Gastrocnemius medialis (tissue), 4 donors: Measurements from ENCODE around the gene UROC1. TPM values are rescaled to one million over a fixed set of nuclear protein-coding genes. Genes with fewer than 3 reads are reported as not detected.
A peak's percentile ranks its signal among the peaks of the same experiment; 100 is the strongest.

ENCODE experiments used
- ATAC-seq, 2 donors: fragments of 150-250 bp; one replicate each; pipeline ENCODE4 v1.9.1; 2016
- DNase-seq, 2 donors: peaks; one replicate each; pipeline ENCODE4 v3.0.0-alpha.2; 2019
- H3K27ac ChIP-seq, 4 donors: fragments of 200-600 bp; sonication (generic); 1 replicate in 1 of 4; 2 replicates in 3 of 4; pipeline ENCODE4 v1.5.1; 2016 to 2018; ENCODE audit warnings: mild to moderate bottlenecking in 2 of 4, moderate library complexity in 1 of 4
- H3K27me3 ChIP-seq, 3 donors: fragments of 200-600 bp; sonication (generic) in 2 of 3; 1 replicate in 1 of 3; 2 replicates in 2 of 3; pipeline versions ENCODE4 v1.5.1 to v1.6.0; 2016 to 2019; ENCODE audit warnings: mild to moderate bottlenecking in 1 of 3, moderate library complexity in 1 of 3
- H3K36me3 ChIP-seq, 2 donors: fragments of 200-600 bp; sonication (generic) in 1 of 2; one replicate each; pipeline ENCODE4 v1.5.1; 2017 to 2018
- H3K4me1 ChIP-seq, 2 donors: fragments of 200-600 bp; sonication (generic) in 1 of 2; one replicate each; pipeline ENCODE4 v1.5.1; 2016 to 2017; ENCODE audit warnings: mild to moderate bottlenecking in 2 of 2
- H3K4me3 ChIP-seq, 4 donors: fragments of 200-600 bp; sonication (generic) in 3 of 4; 1 replicate in 1 of 4; 2 replicates in 3 of 4; pipeline ENCODE4 v1.5.1; 2016 to 2019; ENCODE audit warnings: mild to moderate bottlenecking in 2 of 4
- H3K9me3 ChIP-seq, 3 donors: fragments of 200-600 bp; sonication (generic) in 2 of 3; 1 replicate in 1 of 3; 2 replicates in 2 of 3; pipeline ENCODE4 v1.5.1; 2016 to 2019
- CTCF ChIP-seq, 5 experiments: fragments of 450-650 bp in 3 of 5; fragments of 200-600 bp in 2 of 5; sonication (generic) in 2 of 5; IDR thresholded peaks in 4 of 5; conservative IDR thresholded peaks in 1 of 5; 1 replicate in 4 of 5; 2 replicates in 1 of 5; pipeline ENCODE4 v1.5.1; 2016 to 2019; ENCODE audit warnings: antibody characterized with exemption in 5 of 5, mild to moderate bottlenecking in 3 of 5, moderate library complexity in 3 of 5
- POLR2A ChIP-seq, 2 donors: fragments of 450-650 bp; IDR thresholded peaks; one replicate each; pipeline ENCODE4 v1.6.1; 2017; ENCODE audit warnings: antibody characterized with exemption in 2 of 2, mild to moderate bottlenecking in 2 of 2, moderate library complexity in 2 of 2
- in situ Hi-C, 4 donors: fragments of 200-750 bp; cut with MboI; loops; one replicate each; pipeline versions ENCODE4 v1.15.0 to v1.8.0; 2017; ENCODE audit warnings: low sequenced_read_pairs in 4 of 4
- intact Hi-C: fragments of 100-400 bp; cut with DNase I; formaldehyde crosslinking; loops from one replicate; pipeline ENCODE4 v1.15.1; 2023; ENCODE audit warnings: low total_unique reads
- total RNA-seq, 4 donors: library from RNA; depleted of rRNA; stranded (reverse); fragments of >200 nt; gene quantifications; one replicate each; pipeline versions ENCODE4 v1.1.0 to v1.2.3, GENCODE V29; 2016

The UROC1 gene
- total RNA-seq, 4 donors from 2014 or later = 0.07 to 0.36 TPM; not detected in 2

- DNase-seq = peak in 1 of 2 donors; percentile 32
- in situ Hi-C loops = no loop called here
- intact Hi-C loops = loop anchor here (2.0 to 10.0 kb wide), 3 partner anchors 132 to 1025 kb away; partner anchors contain the start of gene TXNRD3
- Histone ChIP-seq H3K27ac (no peak overlapping the region), H3K27me3 (peaks cover 0 to 8% (median 0%) of the 10 kb centered on the region in 3 donors), H3K9me3 (no peaks in the 10 kb centered on the region), H3K4me1 (peaks cover 0 to 7% of the 10 kb centered on the region in 2 donors), H3K4me3 (no peak overlapping the region), H3K36me3 (no peaks in the 10 kb centered on the region)
- ATAC-seq = peak in 1 of 2 donors; percentile 70
- peak; percentile 72 to 92 (median 85) for TF ChIP-seq CTCF (IDR thresholded peaks at IDR 0.05 in 4 of 5, conservative IDR thresholded peaks at IDR 0.05 in 1 of 5)
- TF ChIP-seq POLR2A (IDR thresholded peaks at IDR 0.05) = no peak
Measured at GRCh38 chr3:126522363-126522788, 4.8 kb upstream of the UROC1 start.

- Histone ChIP-seq H3K9me3 (no peaks in the 10 kb centered on the region), H3K27ac (no peak overlapping the region), H3K27me3 (peaks cover 0 to 8% (median 0%) of the 10 kb centered on the region in 3 donors), H3K4me1 (peaks cover 0 to 7% of the 10 kb centered on the region in 2 donors), H3K4me3 (no peak overlapping the region), H3K36me3 (no peaks in the 10 kb centered on the region)
- TF ChIP-seq CTCF (IDR thresholded peaks at IDR 0.05 in 4 of 5, conservative IDR thresholded peaks at IDR 0.05 in 1 of 5) (no peak), POLR2A (IDR thresholded peaks at IDR 0.05) (no peak)
- no peak for ATAC-seq
- intact Hi-C loops (loop anchor here (5.0 to 10.0 kb wide), 2 partner anchors 933 to 1026 kb away; no protein-coding TSS in a partner anchor), in situ Hi-C loops (no loop called here)
- no peak for DNase-seq
Measured at GRCh38 chr3:126521122-126521891, 3.7 kb upstream of the UROC1 start.

- no peak for TF ChIP-seq POLR2A (IDR thresholded peaks at IDR 0.05)
- TF ChIP-seq CTCF (IDR thresholded peaks at IDR 0.05 in 4 of 5, conservative IDR thresholded peaks at IDR 0.05 in 1 of 5) = no peak
- no peaks in the 10 kb centered on the region for H3K36me3 ChIP-seq
- peaks cover 0 to 7% (median 0%) of the 10 kb centered on the region in 3 donors for H3K27me3 ChIP-seq
- no peak for ATAC-seq
- H3K27ac ChIP-seq = no peak overlapping the region
- H3K4me3 ChIP-seq = no peak overlapping the region
- no peaks in the 10 kb centered on the region for H3K9me3 ChIP-seq
- intact Hi-C loops = loop anchor here (5.0 to 10.0 kb wide), 2 partner anchors 935 to 1028 kb away; no protein-coding TSS in a partner anchor
- no peak for DNase-seq
- H3K4me1 ChIP-seq = peaks cover 0 to 7% of the 10 kb centered on the region in 2 donors
- in situ Hi-C loops = no loop called here
Measured at GRCh38 chr3:126519506-126520455, 2.2 kb upstream of the UROC1 start.

GRCh38 chr3:126518779-126519177, 1.2 kb upstream of the UROC1 start:
- ATAC-seq (no peak), DNase-seq (no peak)
- no peak overlapping the region for H3K4me3 ChIP-seq
- H3K27ac ChIP-seq = no peak overlapping the region
- H3K9me3 ChIP-seq = no peaks in the 10 kb centered on the region
- in situ Hi-C loops = no loop called here
- peaks cover 0 to 5% (median 0%) of the 10 kb centered on the region in 3 donors for H3K27me3 ChIP-seq
- peaks cover 0 to 2% of the 10 kb centered on the region in 2 donors for H3K4me1 ChIP-seq
- intact Hi-C loops = no loop called here
- TF ChIP-seq CTCF (IDR thresholded peaks at IDR 0.05 in 4 of 5, conservative IDR thresholded peaks at IDR 0.05 in 1 of 5) (no peak), POLR2A (IDR thresholded peaks at IDR 0.05) (no peak)
- H3K36me3 ChIP-seq = no peaks in the 10 kb centered on the region
